Left lung (tissue), 10 donors: Measurements from ENCODE around the gene ADAM10. TPM values are rescaled to one million over a fixed set of nuclear protein-coding genes. Genes with fewer than 3 reads are reported as not detected.

Source experiments
- ATAC-seq: fragments of 200-7000 bp; cut with Tn5 transposase; one replicate; pipeline ENCODE4 v1.9.1; 2020; ENCODE audit warnings: moderate library complexity
- DNase-seq, 4 donors: peaks; one replicate each; pipeline ENCODE4 v3.0.0-alpha.2; 2013 to 2020
- H3K27ac ChIP-seq, 2 donors: fragments of 200-600 bp; sonication (generic) in 1 of 2; one replicate each; pipeline versions ENCODE4 v1.5.0 to v1.8.0; 2020 to 2021
- H3K27me3 ChIP-seq, 2 donors: fragments of 200-600 bp; sonication (generic) in 1 of 2; one replicate each; pipeline versions ENCODE4 v1.5.0 to v1.8.0; 2020 to 2021
- H3K36me3 ChIP-seq, 2 donors: fragments of 200-600 bp; sonication (generic) in 1 of 2; one replicate each; pipeline versions ENCODE4 v1.5.0 to v1.8.0; 2020 to 2021
- H3K4me1 ChIP-seq, 2 donors: fragments of 200-600 bp; one replicate each; pipeline ENCODE4 v1.8.0; 2021
- H3K4me3 ChIP-seq, 2 donors: fragments of 200-600 bp; sonication (generic) in 1 of 2; one replicate each; pipeline versions ENCODE4 v1.5.0 to v1.8.0; 2020 to 2021; ENCODE audit warnings: mild to moderate bottlenecking in 1 of 2
- H3K9me3 ChIP-seq, 2 donors: fragments of 200-600 bp; sonication (generic) in 1 of 2; one replicate each; pipeline versions ENCODE4 v1.5.0 to v1.8.0; 2020 to 2021
- intact Hi-C, 2 donors: fragments of 100-400 bp; cut with DNase I; formaldehyde crosslinking; loops; one replicate each; pipeline versions ENCODE4 v1.11.2 to v1.14.2; 2022
- polyA plus RNA-seq, 6 donors: library from polyadenylated mRNA; unstranded; fragments of 120-200 nt; gene quantifications; one replicate each; pipeline ENCODE4 v1.2.1, GENCODE V29; 2013; ENCODE audit not compliant: insufficient read length in 6 of 6
- total RNA-seq, 2 donors: library from RNA; stranded (reverse); fragmentation: NEBNext Ultra II Directional; extraction: Animal tissue kit (Norgen Biotek cat#: 25700); gene quantifications; one replicate each; pipeline ENCODE4 v1.2.1, GENCODE V29; 2021
- TF ChIP-seq, protein P1 (sequence below), 2 donors: fragments of 200-600 bp; sonication (generic) in 1 of 2; IDR thresholded peaks; one replicate each; pipeline versions ENCODE4 v1.5.0 to v1.8.0; 2021; ENCODE audit warnings: antibody characterized with exemption in 2 of 2
- donor health status: DM: no; HTN: yes; CAD: no.
- donor health status: DM: no; HTN: no; CAD: no.

ADAM10 gene
- total and polyA plus RNA-seq, 8 donors: 130 to 167 (median 156) TPM

DNA sequence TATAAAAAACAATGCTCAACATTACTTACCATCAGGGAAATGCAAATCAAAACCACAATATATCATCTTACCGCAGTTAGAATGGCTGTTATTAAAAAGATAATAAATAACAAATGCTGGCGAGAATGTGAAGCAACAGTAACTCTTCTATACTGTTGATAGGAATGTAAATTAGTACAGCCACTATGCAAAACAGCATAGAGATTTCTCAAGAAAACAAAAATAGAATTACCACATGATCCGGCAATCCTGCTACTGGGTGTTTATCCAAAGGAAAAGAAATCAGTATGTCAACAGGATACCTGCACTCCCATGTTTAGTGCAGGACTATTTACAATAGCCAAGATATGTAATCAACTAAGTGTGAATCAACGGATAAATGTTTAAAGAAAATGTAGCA, 48.1 kb downstream of the ADAM10 start:
- TF ChIP-seq, protein P1, sequence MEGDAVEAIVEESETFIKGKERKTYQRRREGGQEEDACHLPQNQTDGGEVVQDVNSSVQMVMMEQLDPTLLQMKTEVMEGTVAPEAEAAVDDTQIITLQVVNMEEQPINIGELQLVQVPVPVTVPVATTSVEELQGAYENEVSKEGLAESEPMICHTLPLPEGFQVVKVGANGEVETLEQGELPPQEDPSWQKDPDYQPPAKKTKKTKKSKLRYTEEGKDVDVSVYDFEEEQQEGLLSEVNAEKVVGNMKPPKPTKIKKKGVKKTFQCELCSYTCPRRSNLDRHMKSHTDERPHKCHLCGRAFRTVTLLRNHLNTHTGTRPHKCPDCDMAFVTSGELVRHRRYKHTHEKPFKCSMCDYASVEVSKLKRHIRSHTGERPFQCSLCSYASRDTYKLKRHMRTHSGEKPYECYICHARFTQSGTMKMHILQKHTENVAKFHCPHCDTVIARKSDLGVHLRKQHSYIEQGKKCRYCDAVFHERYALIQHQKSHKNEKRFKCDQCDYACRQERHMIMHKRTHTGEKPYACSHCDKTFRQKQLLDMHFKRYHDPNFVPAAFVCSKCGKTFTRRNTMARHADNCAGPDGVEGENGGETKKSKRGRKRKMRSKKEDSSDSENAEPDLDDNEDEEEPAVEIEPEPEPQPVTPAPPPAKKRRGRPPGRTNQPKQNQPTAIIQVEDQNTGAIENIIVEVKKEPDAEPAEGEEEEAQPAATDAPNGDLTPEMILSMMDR (IDR thresholded peaks at IDR 0.05): no peak
- Histone ChIP-seq H3K9me3 (peaks cover 0 to 13% of the 10 kb centered on the region in 2 donors), H3K27me3 (no peaks in the 10 kb centered on the region), H3K27ac (no peak overlapping the region), H3K4me1 (peaks cover 0 to 14% of the 10 kb centered on the region in 2 donors), H3K36me3 (peaks cover 0 to 5% of the 10 kb centered on the region in 2 donors), H3K4me3 (no peak overlapping the region)
- ATAC-seq (no peak), DNase-seq (no peak)
- intact Hi-C loops: no loop called here

DNA sequence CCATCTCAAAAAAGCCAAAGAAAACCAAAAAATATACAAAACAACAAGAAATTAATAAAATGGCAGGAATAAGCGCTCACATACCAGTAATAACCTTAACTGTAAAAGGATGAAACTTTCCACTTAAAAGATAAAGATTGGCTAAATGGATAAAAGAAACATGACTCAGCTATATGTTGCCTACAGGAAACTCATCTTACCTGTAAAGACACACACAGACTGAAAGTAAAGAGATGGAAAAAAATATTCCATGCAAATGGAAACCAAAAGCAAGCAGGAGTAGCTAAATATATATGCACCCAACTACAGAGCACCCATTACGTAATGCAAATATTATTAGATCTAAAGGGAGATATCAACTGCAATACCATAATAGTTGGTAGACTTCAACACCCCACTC, 49.7 kb downstream of the ADAM10 start:
- DNase-seq (no peak), ATAC-seq (no peak)
- no peak overlapping the region for H3K4me3 ChIP-seq
- no peak overlapping the region for H3K27ac ChIP-seq
- H3K4me1 ChIP-seq: peaks cover 0 to 18% of the 10 kb centered on the region in 2 donors
- H3K36me3 ChIP-seq: peaks cover 0 to 5% of the 10 kb centered on the region in 2 donors
- no peaks in the 10 kb centered on the region for H3K27me3 ChIP-seq
- intact Hi-C loops: no loop called here
- TF ChIP-seq, protein P1 (IDR thresholded peaks at IDR 0.05): no peak
- H3K9me3 ChIP-seq: peaks cover 0 to 13% of the 10 kb centered on the region in 2 donors

DNA sequence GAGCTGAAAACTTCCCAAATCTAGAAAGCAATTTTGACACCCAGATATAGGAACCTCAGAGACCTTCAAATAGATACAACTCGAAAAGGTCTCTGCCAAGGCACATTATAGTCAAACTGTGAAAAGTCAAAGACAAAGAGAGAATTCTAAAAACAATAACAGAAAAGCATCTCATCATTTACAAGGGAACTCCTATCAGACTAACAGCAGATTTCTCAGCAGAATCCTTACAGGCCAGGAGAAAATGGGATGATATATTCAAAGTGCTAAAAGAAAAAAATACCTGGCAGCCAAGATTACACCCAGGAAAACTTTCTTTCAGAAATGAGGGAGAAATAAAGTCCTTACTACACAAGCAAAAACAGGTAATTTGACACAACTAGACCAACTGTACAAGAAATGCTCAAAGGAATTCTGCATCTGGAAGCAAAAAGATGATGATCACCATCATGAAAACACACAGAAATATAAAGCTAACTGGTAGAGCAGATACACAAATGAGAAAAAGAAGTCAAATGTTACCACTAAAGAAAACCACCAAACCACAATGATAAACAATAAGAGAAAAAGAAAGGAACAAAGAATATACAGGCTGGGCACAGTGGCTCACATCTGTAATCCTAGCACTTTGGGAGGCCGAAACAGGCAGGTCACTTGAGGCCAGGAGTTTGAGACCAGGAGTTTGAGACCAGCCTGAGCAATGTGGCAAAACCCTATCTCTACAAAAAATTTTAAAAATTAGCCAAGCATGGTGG, 50.4 kb downstream of the ADAM10 start:
- peaks cover 0 to 15% of the 10 kb centered on the region in 2 donors for H3K4me1 ChIP-seq
- TF ChIP-seq, protein P1 (IDR thresholded peaks at IDR 0.05): no peak
- peaks cover 0 to 5% of the 10 kb centered on the region in 2 donors for H3K36me3 ChIP-seq
- no peaks in the 10 kb centered on the region for H3K27me3 ChIP-seq
- intact Hi-C loops: no loop called here
- no peak overlapping the region for H3K4me3 ChIP-seq
- H3K9me3 ChIP-seq: peaks cover 0 to 13% of the 10 kb centered on the region in 2 donors
- ATAC-seq (no peak), DNase-seq (no peak)
- no peak overlapping the region for H3K27ac ChIP-seq

DNA sequence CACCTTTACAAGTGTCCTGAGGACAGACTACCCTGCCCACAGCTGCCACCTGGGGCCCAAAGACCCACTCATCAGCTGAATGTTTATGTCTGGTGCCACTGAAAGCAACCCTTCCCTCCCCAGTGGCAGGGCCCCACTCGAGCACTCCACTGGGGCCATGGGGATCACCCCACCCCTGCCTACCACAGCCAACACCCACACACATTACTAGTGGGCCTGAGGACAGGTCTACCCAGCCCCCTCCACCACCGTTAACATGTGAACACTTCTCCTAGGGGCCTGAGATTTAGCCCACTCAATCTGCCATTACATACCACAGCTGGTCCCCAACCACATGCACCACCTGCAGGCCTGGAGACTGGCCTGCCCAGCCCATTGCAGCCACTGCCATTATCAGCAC, 52.3 kb downstream of the ADAM10 start:
- Histone ChIP-seq H3K9me3 (peaks cover 0 to 13% of the 10 kb centered on the region in 2 donors), H3K4me3 (no peak overlapping the region), H3K36me3 (peaks cover 0 to 13% of the 10 kb centered on the region in 2 donors), H3K27ac (no peak overlapping the region), H3K27me3 (no peaks in the 10 kb centered on the region), H3K4me1 (peaks cover 0 to 4% of the 10 kb centered on the region in 2 donors)
- ATAC-seq (no peak), DNase-seq (no peak)
- TF ChIP-seq, protein P1 (IDR thresholded peaks at IDR 0.05): no peak
- intact Hi-C loops: no loop called here

DNA sequence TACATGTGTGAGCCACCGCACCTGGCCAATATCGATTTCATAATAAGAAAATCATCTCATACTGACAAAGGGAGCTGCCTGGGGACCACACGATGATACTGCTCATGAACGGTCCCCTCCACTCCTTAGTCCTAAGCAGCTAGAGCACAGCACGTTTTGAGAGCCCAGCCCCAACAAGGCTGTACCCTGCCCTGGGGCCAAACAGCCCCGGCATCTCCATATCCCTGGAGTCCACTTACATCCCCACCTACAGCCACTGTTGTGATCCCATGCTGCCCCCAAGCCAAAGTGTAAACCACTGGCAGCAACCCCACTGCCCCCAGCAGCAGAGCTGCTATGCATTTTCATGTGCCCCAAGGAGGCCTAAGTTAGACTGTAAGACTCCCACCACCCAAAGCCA, 52.8 kb downstream of the ADAM10 start:
- TF ChIP-seq, protein P1 (IDR thresholded peaks at IDR 0.05): no peak
- H3K27me3 ChIP-seq: no peaks in the 10 kb centered on the region
- no peak overlapping the region for H3K4me3 ChIP-seq
- intact Hi-C loops: no loop called here
- no peak for ATAC-seq
- peaks cover 0 to 15% of the 10 kb centered on the region in 2 donors for H3K36me3 ChIP-seq
- H3K4me1 ChIP-seq: peaks cover 0 to 4% of the 10 kb centered on the region in 2 donors
- no peak for DNase-seq
- peaks cover 0 to 13% of the 10 kb centered on the region in 2 donors for H3K9me3 ChIP-seq
- no peak overlapping the region for H3K27ac ChIP-seq
